Activated T-cell treated with anti-CD3 and anti-CD28 coated beads, Interleukin-2, amount 50 U/mL, for 48 hours (primary cell): ENCODE results near the gene LHPP.
A peak's percentile ranks its signal among the peaks of the same experiment; 100 is the strongest.

Experiments
- DNase-seq, 2 experiments: peaks; one replicate each; pipeline ENCODE4 v3.0.0-alpha.2; 2020

LHPP gene

GRCh38 chr10:124559372-124560132, 97.9 kb downstream of the LHPP start:
- no peak for DNase-seq

- DNase-seq: no peak
These were observed 98.9 kb downstream of the LHPP start for GRCh38 chr10:124560377-124561105.

- no peak for DNase-seq
These were observed 99.6 kb downstream of the LHPP start for GRCh38 chr10:124561206-124561605.

GRCh38 chr10:124562425-124563060, 100.9 kb downstream of the LHPP start:
- no peak for DNase-seq

- no peak for DNase-seq
These were observed 101.9 kb downstream of the LHPP start for GRCh38 chr10:124563320-124564040.

GRCh38 chr10:124564881-124565280, 103.3 kb downstream of the LHPP start:
- DNase-seq: no peak

GRCh38 chr10:124565565-124566221, 104.1 kb downstream of the LHPP start:
- DNase-seq: peak in 1 of 2 experiments; percentile 31

- DNase-seq: no peak
These were observed 104.7 kb downstream of the LHPP start for GRCh38 chr10:124566222-124566888.

- no peak for DNase-seq
These were observed 105.6 kb downstream of the LHPP start for GRCh38 chr10:124566981-124567835.

- DNase-seq: no peak
These were observed 106.7 kb downstream of the LHPP start for GRCh38 chr10:124568339-124568738.

- DNase-seq: no peak
These were observed 107.4 kb downstream of the LHPP start for GRCh38 chr10:124568848-124569622.

- DNase-seq: no peak
These were observed 108.2 kb downstream of the LHPP start for GRCh38 chr10:124569623-124570470.

GRCh38 chr10:124570646-124571045, 109.0 kb downstream of the LHPP start:
- DNase-seq: no peak

GRCh38 chr10:124572751-124573150, 111.1 kb downstream of the LHPP start:
- no peak for DNase-seq

GRCh38 chr10:124573726-124574455, 112.3 kb downstream of the LHPP start:
- DNase-seq: no peak

- no peak for DNase-seq
These were observed 112.9 kb downstream of the LHPP start for GRCh38 chr10:124574456-124575070.

GRCh38 chr10:124575107-124576035, 113.7 kb downstream of the LHPP start:
- no peak for DNase-seq
